Keratinocyte (primary cell): ENCODE results near the gene SREBF2.

Experiments
- EZH2 ChIP-seq: IDR thresholded peaks from one replicate; pipeline ENCODE4 v1.6.1; 2012; ENCODE audit warnings: inconsistent platforms, mild to moderate bottlenecking, low read length, moderate library complexity
- TF ChIP-seq, protein P1 (sequence below), 3 experiments: IDR thresholded peaks in 1 of 3; conservative IDR thresholded peaks in 1 of 3; optimal IDR thresholded peaks in 1 of 3; 2 replicates in 2 of 3; 3 replicates in 1 of 3; pipeline versions ENCODE3 to v1.5.1; 2011; ENCODE audit warnings: low read length in 3 of 3, mild to moderate bottlenecking in 3 of 3, moderate library complexity in 2 of 3, control low read depth in 1 of 3, inconsistent platforms in 1 of 3; ENCODE audit not compliant: insufficient read depth in 2 of 3; ENCODE audit errors: extremely low read depth in 1 of 3

DNA sequence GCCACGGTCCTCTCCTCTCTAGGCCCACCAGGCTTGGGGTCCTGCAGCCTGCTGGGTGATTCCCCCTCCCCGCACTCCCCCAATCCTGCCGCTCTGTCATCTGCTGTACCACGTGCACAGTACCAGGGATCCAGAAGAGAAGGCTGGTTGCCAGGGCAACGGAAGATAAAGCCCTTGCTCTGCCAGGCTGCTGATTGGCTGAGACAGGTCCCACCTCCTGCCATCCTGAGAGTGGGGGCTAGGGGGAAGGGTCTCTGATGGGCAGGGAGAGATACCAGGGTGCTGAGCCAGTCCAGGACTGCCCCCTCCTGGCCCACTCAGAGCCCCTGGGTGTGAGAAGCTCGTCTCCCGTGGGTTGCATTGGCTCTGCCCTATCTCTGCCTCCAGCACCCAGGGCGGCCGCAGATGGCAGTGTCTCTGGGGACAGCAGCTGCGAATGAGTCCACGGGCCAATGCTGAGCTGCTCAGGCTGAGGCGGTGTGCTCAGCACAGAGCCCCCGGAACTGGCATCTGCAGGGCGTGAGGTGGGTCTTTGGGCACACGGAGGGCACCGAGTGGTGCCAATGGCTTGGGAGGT lies 119.1 kb downstream of the SREBF2 start, which contains the start of gene SMIM45:
- no peak for TF ChIP-seq EZH2
- TF ChIP-seq, protein P1, sequence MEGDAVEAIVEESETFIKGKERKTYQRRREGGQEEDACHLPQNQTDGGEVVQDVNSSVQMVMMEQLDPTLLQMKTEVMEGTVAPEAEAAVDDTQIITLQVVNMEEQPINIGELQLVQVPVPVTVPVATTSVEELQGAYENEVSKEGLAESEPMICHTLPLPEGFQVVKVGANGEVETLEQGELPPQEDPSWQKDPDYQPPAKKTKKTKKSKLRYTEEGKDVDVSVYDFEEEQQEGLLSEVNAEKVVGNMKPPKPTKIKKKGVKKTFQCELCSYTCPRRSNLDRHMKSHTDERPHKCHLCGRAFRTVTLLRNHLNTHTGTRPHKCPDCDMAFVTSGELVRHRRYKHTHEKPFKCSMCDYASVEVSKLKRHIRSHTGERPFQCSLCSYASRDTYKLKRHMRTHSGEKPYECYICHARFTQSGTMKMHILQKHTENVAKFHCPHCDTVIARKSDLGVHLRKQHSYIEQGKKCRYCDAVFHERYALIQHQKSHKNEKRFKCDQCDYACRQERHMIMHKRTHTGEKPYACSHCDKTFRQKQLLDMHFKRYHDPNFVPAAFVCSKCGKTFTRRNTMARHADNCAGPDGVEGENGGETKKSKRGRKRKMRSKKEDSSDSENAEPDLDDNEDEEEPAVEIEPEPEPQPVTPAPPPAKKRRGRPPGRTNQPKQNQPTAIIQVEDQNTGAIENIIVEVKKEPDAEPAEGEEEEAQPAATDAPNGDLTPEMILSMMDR (optimal IDR thresholded peaks at IDR 0.05 in 1 of 3, IDR thresholded peaks at IDR 0.05 in 1 of 3, conservative IDR thresholded peaks at IDR 0.05 in 1 of 3; ENCODE audit: extremely low read depth in 1 of 3, insufficient read depth in 2 of 3, low read length in 3 of 3) = no peak
